ENCODE data around the gene SCN2B.

SCN2B gene

GRCh38 chr11:118157186-118157895 lies 19.1 kb downstream of the SCN2B start:
- H3K4me3 ChIP-seq (replicated peaks; ENCODE audit: insufficient read depth, low read length) = no peak overlapping the region
- DNase-seq (ENCODE audit: low read depth in 1 of 2, low spot score in 1 of 2) = no peak
- H3K27ac ChIP-seq (replicated peaks) = no peak overlapping the region
- TF ChIP-seq SPI1 (IDR thresholded peaks at IDR 0.05; ENCODE audit: borderline replicate concordance, low read depth) (no peak), REST (IDR thresholded peaks at IDR 0.05; ENCODE audit: insufficient replicate concordance, low read depth) (no peak)
- peaks cover 39% of the 10 kb centered on the region for H3K27me3 ChIP-seq (ENCODE audit: insufficient read depth, poor library complexity, severe bottlenecking)

- H3K4me3 ChIP-seq (replicated peaks; ENCODE audit: insufficient read depth, low read length) = no peak overlapping the region
- peaks cover 42% of the 10 kb centered on the region for H3K27me3 ChIP-seq (ENCODE audit: insufficient read depth, poor library complexity, severe bottlenecking)
- TF ChIP-seq SPI1 (IDR thresholded peaks at IDR 0.05; ENCODE audit: borderline replicate concordance, low read depth) = no peak
- H3K27ac ChIP-seq (replicated peaks) = no peak overlapping the region
- no peak for DNase-seq (ENCODE audit: low read depth in 1 of 2, low spot score in 1 of 2)
These were observed 19.8 kb downstream of the SCN2B start for GRCh38 chr11:118156531-118157185.

- Histone ChIP-seq H3K27me3 (ENCODE audit: insufficient read depth, poor library complexity, severe bottlenecking) (peaks cover 42% of the 10 kb centered on the region), H3K27ac (replicated peaks) (no peak overlapping the region), H3K4me3 (replicated peaks; ENCODE audit: insufficient read depth, low read length) (no peak overlapping the region)
- TF ChIP-seq SPI1 (IDR thresholded peaks at IDR 0.05; ENCODE audit: borderline replicate concordance, low read depth) (no peak), CTCF (IDR thresholded peaks at IDR 0.05; ENCODE audit: insufficient read depth, low read length) (no peak), GABPA (IDR thresholded peaks at IDR 0.05; ENCODE audit: low read depth) (no peak), POLR2AphosphoS5 (IDR thresholded peaks at IDR 0.05; ENCODE audit: low read depth) (no peak)
- DNase-seq (ENCODE audit: low read depth in 1 of 2, low spot score in 1 of 2) = no peak
These were observed 20.5 kb downstream of the SCN2B start for GRCh38 chr11:118155776-118156530.

GRCh38 chr11:118154641-118155040 lies 21.8 kb downstream of the SCN2B start:
- DNase-seq (ENCODE audit: low read depth in 1 of 2, low spot score in 1 of 2) = no peak
- TF ChIP-seq GABPA (IDR thresholded peaks at IDR 0.05; ENCODE audit: low read depth) (no peak), CTCF (IDR thresholded peaks at IDR 0.05; ENCODE audit: insufficient read depth, low read length) (no peak), REST (IDR thresholded peaks at IDR 0.05; ENCODE audit: insufficient replicate concordance, low read depth) (no peak), SPI1 (IDR thresholded peaks at IDR 0.05; ENCODE audit: borderline replicate concordance, low read depth) (no peak), POLR2AphosphoS5 (IDR thresholded peaks at IDR 0.05; ENCODE audit: low read depth) (no peak)
- Histone ChIP-seq H3K27me3 (ENCODE audit: insufficient read depth, poor library complexity, severe bottlenecking) (peaks cover 44% of the 10 kb centered on the region), H3K27ac (replicated peaks) (no peak overlapping the region), H3K4me3 (replicated peaks; ENCODE audit: insufficient read depth, low read length) (no peak overlapping the region)
